HG02763 (cell line): Measurements from ENCODE around the gene CD59.
"Not testable (repeated sequence)": the region's sequence is repeated elsewhere in the genome, so short reads cannot be mapped to it uniquely, and the experiment has no call there.

Experiments used
- ATAC-seq: cut with Tn5 transposase; IDR thresholded peaks from one replicate; pipeline ENCODE4 v1.9.1; 2021; ENCODE audit warnings: mild to moderate bottlenecking, moderate library complexity; ENCODE audit not compliant: unreplicated experiment

CD59 gene

DNA sequence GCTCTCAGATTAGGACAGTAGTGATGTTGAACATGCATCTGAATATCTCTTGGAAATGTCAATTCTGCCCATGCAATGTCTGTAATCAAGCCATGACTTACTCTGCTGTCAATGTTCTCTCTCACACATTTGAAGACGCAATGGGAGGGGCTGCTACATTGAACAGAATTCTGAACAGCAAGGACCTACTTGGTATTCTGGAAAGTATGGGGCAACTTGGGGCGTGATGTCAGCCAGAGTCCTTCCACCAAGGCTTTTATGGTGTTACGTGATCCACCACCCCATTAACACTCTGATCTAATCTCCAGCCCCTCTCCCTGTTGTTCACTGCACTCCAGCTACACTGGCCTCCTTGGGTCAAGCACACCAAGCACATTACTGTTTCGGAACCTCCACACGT is 7.1 kb upstream of the CD59 start:
- ATAC-seq = no peak

DNA sequence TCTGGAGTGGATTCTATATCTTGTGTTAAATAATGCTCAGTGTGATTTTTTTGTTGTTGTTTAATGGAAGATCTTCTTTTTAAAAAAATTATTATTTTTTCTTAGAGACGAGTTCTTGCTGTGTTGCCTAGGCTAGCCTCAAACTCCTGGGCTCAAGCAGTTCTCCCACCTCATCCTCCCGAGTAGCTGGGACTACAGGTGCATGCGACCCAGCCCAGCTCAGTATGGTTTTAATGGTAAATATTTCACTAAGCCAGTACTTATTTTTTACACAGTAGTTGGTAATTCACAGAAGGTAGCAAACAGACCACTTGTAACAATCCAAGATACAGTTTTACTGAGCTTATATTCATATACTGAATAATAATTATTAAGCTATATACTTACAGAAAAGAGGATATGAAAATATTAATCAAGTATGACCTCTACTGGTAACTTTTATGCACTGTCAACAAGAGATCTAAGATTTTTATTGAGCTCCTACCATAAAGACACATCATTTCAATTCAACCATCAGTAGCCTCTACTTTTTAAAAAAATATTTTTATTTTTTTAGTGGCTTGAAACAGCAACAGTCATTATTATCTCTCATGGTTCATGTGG is 6.1 kb upstream of the CD59 start:
- no peak for ATAC-seq

DNA sequence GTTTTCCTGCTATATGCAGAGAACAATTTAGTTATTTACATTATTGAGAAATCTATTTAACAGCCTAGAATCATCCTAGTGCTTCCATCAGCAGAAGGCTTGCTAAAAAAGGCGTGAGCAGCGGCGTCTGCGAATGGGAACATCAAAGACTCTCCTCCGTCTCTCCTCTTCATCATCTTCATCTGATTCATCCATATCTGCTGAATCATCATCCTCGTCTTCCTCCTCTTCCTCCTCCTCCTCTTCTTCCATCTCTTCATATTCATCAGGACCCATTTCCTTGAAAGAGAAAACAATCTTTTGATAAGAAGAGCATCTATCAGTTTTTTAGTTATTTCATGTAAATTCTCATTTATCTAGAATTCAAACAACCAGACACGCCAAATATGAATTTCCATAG is 5.6 kb upstream of the CD59 start:
- ATAC-seq = no peak

DNA sequence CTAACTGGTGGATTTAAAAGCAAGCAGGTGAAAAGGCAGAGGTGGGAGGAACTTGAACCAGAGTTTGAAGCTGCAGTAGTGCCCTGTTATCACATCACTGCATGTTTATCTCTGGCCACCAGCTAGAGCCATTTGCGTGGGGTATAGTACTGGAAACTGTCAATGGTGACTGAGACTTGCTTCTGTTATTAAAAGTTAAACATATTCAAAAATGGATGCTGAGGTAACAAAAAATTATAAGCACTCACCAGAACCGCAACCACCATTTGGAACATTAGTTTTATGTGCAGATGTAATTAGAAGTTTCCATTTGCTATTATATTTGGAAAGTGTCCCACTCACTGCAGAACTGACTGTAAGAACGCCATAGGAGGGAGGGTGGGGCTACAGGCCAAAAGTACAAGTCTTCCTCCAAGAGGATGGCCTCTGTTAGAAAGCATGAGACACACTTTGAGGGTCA is 1.2 kb upstream of the CD59 start:
- no peak for ATAC-seq

DNA sequence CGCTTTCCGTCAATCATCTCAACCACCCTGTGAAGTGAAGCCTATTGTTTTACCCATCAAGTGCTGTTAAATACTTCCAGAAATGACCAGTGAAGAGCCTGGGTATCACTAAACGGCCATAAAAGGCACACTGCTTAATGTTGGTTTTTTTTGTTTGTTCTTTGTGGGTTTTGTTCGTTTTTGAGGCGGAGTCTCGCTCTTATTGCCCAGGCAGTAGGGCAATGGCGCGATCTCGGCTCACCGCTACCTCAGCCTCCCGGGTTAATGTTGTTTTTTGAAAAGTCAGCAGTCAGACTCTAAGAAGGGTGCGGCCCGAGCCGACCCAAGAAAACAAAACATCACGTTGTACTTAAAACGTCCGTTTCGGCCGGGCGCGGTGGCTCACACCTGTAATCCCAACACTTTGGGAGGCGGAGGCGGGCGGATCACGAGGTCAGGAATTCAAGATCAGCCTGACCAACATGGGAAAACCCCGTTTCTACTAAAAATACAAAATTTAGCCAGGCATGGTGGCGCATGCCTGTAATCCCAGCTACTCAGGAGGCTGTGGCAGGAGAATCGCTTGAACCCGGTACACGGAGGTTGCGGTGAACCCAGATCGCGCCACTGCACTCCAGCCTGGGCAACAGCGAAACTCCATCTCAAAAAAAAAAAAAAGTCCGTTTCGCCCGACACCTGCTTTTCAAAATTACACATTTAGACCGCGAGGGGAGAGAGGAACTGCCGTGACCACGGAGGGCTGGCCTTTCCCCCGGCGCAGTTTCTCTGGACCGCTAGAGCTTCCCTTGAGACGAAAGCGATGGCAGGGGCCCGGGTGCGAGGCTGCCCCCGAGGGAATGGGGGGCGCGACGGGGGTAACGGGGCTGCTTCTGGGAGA is 714 bp downstream of the CD59 start:
- peak; percentile 53 for ATAC-seq

DNA sequence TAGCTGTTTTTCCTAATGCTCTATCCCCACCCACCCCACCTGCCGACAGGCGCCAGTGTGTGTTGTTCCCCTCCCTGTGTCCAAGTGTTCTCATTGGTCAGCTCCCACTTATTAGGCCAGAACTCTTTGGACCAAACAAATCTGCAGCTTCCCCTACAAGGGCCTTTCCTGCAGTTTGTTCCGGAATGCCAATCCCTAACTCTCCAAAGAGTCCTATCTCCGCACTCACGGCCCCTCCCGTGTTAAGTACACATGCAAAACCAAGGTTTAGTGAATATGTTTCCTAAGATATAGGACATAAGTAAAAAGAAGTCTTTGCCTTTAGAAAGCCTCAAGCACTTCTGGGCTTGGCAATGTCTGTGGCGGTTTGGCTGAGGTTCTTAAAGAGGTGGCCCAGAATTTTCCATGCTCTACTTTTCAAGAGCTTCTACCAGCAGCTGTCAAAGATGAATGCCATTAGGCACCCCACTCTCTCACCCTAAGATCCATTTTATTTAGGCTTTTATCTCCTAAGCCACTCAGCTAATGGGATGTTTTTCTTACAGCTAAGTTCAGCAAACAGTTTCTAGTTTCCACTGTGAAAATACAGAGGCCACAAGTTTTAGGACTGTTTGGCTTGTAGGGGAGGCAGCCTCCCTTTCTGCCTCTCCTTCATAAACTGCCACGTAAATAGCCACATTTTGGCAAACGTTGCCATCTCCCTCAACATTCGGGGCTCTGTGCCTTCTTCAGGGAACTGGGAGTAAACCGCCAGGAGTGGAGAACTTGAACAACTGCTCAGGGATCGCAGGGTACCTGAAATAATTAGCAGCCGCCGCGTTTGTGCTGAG is 1.6 kb downstream of the CD59 start:
- no peak for ATAC-seq

DNA sequence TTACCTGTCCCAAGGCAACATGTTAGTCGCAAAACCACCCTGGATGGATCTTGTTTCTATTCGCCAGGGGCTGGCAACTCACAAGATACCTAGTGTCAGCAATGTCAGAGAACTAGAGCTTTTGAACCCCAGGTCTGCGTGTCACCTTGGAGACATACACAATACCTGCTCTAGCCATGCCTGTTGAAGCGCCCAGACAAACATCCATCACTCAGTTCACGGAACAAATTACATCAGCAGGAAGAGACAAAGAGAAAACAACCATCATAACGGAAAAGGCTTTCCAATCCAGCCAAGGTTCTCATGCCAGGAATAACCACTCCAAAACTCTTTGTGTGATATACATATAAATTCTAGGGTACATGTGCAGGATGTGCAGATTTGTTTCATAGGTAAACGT is 2.2 kb downstream of the CD59 start:
- no peak for ATAC-seq

DNA sequence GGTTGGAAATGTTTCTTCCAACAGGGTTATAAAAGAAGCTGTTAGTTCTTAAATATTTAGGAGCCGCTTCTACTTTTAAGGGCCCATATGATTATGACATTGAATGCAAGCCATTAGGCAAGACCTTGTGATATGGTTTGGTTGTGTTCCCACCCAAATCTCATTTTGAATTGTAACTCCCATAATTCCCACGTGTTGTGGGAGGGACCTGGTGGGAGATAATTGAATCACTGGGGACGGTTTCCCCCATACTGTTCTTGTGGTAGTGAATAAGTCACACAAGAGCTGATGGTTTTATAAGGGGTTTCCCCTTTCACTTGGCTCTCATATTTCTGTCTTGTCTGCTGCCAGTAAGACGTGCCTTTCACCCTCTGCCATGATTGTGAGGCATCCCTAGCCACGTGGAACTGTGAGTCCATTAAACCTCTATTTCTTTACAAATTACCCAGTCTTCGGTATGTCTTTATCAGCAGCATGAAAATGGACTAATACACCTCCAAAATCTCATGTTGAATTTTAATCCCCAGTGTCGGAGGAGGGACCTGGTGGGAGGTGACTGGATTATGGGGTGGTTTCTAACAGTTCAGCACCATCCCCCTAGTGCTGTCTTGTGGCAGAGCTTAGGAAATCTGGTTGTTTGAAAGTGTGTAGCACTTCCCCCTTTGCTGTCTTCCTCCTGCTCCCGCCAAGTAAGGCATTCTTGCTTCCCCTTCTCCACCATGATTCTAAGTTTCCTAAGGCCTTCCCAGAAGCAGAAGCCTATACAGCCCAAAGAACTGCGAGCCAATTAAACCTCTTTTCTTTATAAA is 4.3 kb downstream of the CD59 start:
- ATAC-seq = no peak

DNA sequence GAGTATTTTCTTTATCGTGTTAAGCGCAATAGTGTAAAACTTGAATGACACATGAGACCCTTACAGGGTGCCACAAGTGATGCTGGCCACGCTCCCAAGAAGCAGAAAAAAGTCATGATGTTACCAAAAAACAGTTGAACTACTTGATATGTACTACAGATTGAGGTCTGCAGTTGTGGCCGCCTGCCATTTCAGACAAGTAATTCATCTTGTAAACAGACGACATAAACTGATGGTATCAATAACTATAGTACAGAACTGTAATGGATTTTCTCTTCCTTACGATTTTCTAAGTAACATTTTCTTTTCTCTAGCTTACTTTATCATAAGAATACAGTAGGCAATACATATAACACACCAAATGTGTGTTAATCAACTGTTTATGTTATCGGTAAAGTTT is 5.5 kb downstream of the CD59 start:
- no peak for ATAC-seq

DNA sequence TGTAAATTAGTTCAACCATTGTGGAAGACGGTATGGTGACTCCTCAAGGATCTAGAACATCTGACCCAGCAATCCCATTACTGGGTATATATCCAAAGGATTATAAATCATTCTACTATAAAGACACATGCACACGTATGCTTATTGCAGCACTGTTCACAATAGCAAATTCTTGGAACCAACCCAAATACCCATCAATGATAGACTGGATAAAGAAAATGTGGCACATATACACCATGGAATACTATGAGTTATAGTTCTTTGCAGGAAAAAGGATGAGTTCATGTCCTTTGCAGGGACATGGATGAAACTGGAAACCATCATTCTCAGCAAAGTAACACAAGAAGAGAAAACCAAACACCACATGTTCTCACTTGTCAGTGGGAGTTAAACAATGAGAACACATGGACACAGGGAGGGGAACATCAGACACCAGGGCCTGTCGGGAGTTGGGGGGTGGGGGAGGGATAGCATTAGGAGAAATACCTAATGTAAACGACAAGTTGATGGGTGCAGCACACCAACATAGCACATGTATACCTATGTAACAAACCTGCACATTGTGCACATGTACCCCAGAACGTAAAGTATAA is 7.1 kb downstream of the CD59 start:
- ATAC-seq = not testable (repeated sequence)

DNA sequence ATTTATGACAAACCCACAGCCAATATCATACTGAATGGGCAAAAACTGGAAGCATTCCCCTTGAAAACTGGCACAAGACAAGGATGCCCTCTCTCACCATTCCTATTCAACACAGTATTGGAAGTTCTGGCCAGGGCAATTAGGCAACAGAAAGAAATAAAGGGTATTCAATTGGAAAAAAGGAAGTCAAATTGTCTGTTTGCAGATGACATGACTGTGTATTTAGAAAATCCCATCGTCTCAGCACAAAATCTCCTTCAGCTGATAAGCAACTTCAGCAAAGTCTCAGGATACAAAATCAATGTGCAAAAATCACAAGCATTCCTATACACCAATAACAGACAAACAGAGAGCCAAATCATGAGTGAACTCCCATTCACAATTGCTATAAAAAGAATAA is 8.7 kb downstream of the CD59 start:
- ATAC-seq = not testable (repeated sequence)

DNA sequence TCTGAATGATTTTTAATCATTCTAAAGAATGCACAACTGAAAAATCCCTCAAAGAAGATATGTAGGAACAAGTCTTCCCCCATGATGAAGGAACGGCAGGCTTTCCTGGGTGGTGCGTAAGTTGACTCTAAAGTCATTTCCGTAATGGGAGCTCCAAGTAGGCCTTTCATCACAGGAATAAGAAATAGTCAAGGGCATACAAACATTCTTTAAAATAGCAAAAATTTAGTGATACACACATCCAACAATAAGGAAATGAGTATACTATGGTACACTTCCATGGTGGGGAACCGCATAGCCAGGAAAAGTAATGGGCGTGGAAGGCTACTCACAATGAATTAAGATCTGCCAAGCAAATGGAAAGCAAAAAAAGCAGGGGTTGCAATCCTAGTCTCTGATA is 10.7 kb downstream of the CD59 start:
- no peak for ATAC-seq

DNA sequence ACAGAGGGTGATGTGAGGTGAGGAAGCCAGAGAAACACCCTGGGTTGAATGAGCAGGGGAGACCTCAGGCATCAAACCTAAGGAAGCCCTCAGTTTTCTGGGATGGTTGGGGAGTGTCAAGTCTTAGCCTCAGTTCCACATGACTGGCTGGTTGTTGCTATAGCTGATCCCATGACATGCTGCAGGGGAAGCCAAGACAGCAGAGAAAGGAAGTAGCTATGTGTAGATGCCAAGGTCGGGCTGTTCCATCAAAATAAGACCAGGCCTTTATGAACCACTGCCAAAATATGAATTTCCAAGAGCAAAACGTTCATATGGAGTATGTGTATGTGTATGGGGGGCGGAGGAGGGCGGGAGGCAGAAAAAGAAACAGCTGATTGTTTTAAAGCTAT is 11.6 kb downstream of the CD59 start:
- no peak for ATAC-seq

DNA sequence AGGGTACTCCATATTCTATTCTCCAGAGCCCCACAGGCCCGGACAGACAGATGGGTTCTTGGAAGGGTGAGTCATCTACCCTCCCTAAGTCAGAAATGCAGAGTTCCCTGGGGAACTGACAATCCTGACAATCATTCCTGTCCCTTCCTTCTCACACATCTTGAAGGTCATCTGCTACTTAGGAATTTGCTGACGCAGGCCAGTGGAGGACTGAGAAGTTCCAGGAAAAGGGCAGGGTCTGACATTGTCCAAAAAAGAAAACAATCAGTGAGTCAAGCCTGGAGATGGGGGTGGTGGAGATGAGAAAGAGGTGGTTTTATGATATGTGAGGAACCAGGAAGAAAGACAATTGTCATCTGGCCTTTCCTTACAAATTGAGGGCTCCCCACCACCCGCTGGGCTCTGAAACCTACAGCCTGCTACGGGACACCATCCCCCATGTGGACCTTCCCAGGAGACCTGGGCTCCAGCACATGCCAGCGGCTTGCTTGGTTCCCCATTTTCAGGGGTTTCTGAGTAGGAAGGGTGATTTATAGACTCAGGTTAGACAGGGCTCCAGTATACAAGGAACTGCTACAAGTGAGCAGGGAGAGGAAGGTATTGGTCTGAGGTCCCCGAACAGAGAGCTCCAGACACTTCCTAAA is 12.9 kb downstream of the CD59 start:
- ATAC-seq = no peak

DNA sequence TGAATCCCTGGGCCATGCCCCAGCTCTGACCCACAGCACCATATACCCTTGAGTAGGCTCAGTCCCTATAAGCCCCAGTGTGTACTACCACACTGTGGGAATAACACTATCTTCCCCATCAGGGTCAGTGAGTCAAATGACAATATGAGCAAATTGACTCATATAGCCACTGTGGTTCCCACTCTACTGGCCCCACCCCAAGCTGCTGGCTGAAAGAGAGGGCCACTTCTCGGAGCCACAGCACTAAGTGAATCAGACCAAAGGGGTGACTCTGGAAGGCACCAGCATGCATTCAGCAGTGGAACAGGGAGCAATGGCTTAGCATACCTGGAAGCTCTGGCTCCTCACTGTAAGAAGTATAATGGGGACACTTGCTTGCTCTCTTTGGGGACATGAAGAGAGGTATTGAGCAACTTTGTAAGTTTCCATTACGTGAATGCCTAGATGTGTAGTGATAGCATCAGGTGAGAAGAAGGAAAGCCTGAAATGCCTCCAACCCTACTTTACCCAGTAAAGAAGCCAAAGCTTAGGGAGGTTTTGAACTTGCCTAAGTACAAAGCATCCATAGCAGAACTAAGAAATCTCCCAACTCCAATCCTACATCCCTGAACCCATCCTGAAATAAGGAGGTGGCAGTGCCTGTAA is 13.5 kb downstream of the CD59 start:
- ATAC-seq = peak; percentile 77

DNA sequence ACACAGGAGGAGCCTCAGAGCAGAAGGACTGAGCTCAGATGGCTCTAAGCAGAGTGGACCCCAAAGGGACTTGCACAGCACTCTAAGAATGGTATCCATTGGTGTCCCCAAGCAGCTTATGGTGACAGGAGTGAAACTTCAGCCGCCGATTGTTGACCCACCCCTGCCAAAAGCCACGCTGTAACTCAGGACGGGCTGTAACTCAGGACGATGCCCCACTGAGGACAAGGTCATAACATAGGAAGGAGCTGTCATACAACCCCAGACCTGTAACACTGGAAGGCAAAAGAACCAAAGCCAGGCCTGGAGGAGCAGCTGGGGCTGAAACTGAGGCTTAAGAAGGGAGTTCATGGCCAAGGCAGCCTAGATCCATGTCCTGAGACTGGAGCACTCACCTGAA is 14.2 kb downstream of the CD59 start:
- ATAC-seq = no peak

DNA sequence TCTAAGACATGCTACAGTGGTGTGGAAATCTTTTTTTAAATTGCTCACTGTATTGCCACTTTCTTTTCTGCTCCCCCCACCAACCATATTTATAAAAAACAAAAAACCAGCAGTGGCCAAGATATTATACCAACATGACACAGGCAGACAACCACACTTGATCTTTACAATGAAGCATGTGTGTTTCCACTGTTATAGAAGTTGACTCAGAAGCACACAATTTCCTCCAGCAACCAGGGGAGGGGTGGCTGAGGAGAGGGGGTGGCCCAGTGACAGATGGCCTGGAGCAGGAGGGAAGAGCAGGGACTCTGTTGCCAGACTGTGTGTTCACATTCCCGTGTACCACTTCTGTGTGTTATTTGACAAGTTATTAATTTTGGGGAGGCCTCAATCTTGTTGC is 14.8 kb downstream of the CD59 start:
- no peak for ATAC-seq

DNA sequence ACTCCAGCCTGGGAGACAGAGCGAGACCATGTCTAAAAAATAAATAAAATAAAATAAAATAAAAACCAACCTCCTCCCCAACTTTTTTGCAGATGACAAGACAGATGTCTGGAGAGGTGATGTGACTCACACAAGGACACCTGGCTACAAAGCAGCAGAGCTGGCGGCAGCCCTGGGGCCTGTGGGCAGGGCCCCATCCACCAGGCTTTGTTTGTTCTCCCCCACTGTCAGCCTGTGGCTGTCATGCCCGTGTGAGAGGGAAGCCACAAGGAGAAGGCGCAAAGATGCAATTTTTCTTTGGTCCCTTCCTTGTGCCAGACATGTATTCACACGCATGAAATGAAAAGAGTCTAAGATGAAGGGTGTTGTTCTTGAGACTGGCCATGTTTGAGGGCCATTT is 16.6 kb downstream of the CD59 start:
- no peak for ATAC-seq

DNA sequence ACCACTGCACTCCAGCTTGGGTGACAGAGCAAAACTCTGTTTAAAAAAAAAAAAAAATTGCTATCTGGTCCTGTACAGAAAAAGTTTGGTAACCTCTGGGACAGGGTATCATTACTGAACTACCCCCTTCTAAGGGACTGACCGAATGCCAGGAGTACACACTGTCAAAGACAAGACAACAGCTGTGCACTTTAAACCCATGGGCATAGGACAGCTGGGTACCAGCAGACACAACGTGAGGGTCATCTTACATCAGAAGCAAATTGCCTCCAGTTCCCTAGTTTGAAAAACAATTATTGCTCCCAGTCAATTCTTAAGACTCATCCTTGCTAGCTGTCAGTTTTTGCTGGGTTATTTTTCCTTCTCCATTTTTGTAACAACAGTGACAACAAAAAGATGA is 17.8 kb downstream of the CD59 start:
- no peak for ATAC-seq
